Prostate gland (tissue), 2 donors: ENCODE data around the gene SLC29A4.

Experiments used
- CTCF ChIP-seq, 4 experiments: fragments of 200-600 bp in 2 of 4; fragments of 450-650 bp in 2 of 4; sonication (generic) in 2 of 4; IDR thresholded peaks; 1 replicate in 3 of 4; 2 replicates in 1 of 4; pipeline ENCODE4 v1.5.1; 2016 to 2019; ENCODE audit warnings: antibody characterized with exemption in 4 of 4, mild to moderate bottlenecking in 2 of 4, moderate library complexity in 2 of 4
- POLR2A ChIP-seq: fragments of 450-650 bp; IDR thresholded peaks from one replicate; pipeline ENCODE4 v1.6.1; 2016; ENCODE audit warnings: antibody characterized with exemption, mild to moderate bottlenecking
- POLR2AphosphoS5 ChIP-seq: sonication (generic); formaldehyde crosslinking; IDR thresholded peaks from one replicate; pipeline ENCODE4 v1.6.1; 2017; ENCODE audit warnings: antibody characterized with exemption

- TF ChIP-seq POLR2A (no peak), CTCF (IDR thresholded peaks at IDR 0.05) (no peak), POLR2AphosphoS5 (no peak)
Observed at GRCh38 chr7:5289355-5289754, 6.6 kb downstream of the SLC29A4 start.
